GDM1 (cell line): ENCODE measurements around the gene SNAPC2.
"Not testable (repeated sequence)": the region's sequence is repeated elsewhere in the genome, so short reads cannot be mapped to it uniquely, and the experiment has no call there.

Experiments used
- DNase-seq: peaks from one replicate; lab custom pipeline; 2025; lab: John Stamatoyannopoulos, UW

SNAPC2 gene

GRCh38 chr19:7908742-7909461 lies 11.2 kb upstream of the SNAPC2 start:
- DNase-seq, result no peak

GRCh38 chr19:7909471-7910067 lies 10.6 kb upstream of the SNAPC2 start:
- DNase-seq, result no peak

- DNase-seq, result no peak
Measured at GRCh38 chr19:7910321-7911161, 9.6 kb upstream of the SNAPC2 start.

- DNase-seq, result no peak
Measured at GRCh38 chr19:7911508-7912143, 8.5 kb upstream of the SNAPC2 start.

GRCh38 chr19:7912144-7912696 lies 7.9 kb upstream of the SNAPC2 start:
- no peak for DNase-seq

GRCh38 chr19:7912697-7913564 lies 7.2 kb upstream of the SNAPC2 start:
- DNase-seq, result no peak

GRCh38 chr19:7913652-7914051 lies 6.5 kb upstream of the SNAPC2 start:
- DNase-seq, result no peak

GRCh38 chr19:7914099-7914498 lies 6.0 kb upstream of the SNAPC2 start:
- no peak for DNase-seq

- DNase-seq, result no peak
Measured at GRCh38 chr19:7914598-7915045, 5.5 kb upstream of the SNAPC2 start, which contains the start of gene TGFBR3L. Gene TGFBR3L, plus strand, starts transcription at chr19:7914830.

GRCh38 chr19:7915250-7916102 lies 4.7 kb upstream of the SNAPC2 start:
- DNase-seq, result no peak

GRCh38 chr19:7916103-7916954 lies 3.8 kb upstream of the SNAPC2 start:
- no peak for DNase-seq

GRCh38 chr19:7916955-7917266 lies 3.2 kb upstream of the SNAPC2 start:
- DNase-seq, result no peak

GRCh38 chr19:7917267-7918061 lies 2.7 kb upstream of the SNAPC2 start:
- no peak for DNase-seq

- DNase-seq, result not testable (repeated sequence)
Measured at GRCh38 chr19:7918062-7918614, 2.0 kb upstream of the SNAPC2 start.

- no peak for DNase-seq
Measured at GRCh38 chr19:7918615-7919421, 1.3 kb upstream of the SNAPC2 start.

GRCh38 chr19:7920519-7921301 lies 572 bp downstream of the SNAPC2 start:
- peak; percentile 99 for DNase-seq
